GM12801 (cell line): ENCODE measurements around the gene CFHR4.

ENCODE experiments used
- CTCF ChIP-seq: IDR thresholded peaks from one replicate; pipeline ENCODE4 v1.5.1; 2011; ENCODE audit warnings: control low read depth; ENCODE audit not compliant: insufficient read length; ENCODE audit errors: extremely low read depth

Gene CFHR4

GRCh38 chr1:196887515-196888239, at the start of gene CFHR4:
TSS of gene CFHR4 (plus strand) at chr1:196888052. CDS start at chr1:196888151, 99 bp downstream.
- TF ChIP-seq CTCF, result no peak

- no peak for TF ChIP-seq CTCF
These were observed 31.8 kb upstream of the CFHR4 start for GRCh38 chr1:196856053-196856452.

- TF ChIP-seq CTCF, result no peak
These were observed 30.7 kb upstream of the CFHR4 start for GRCh38 chr1:196857188-196857587.

GRCh38 chr1:196858811-196859210, 29.0 kb upstream of the CFHR4 start:
- TF ChIP-seq CTCF, result no peak

- no peak for TF ChIP-seq CTCF
These were observed 27.4 kb upstream of the CFHR4 start for GRCh38 chr1:196860323-196860884.

- TF ChIP-seq CTCF, result no peak
These were observed 26.4 kb upstream of the CFHR4 start for GRCh38 chr1:196861429-196861828.

- no peak for TF ChIP-seq CTCF
These were observed 20.9 kb upstream of the CFHR4 start for GRCh38 chr1:196866974-196867373.
